Non-pigmented ciliary epithelial cell (primary cell): Measurements from ENCODE around the gene ATP1B4.

ENCODE experiments used
- DNase-seq: peaks from one replicate; pipeline ENCODE4 v3.0.0-alpha.2; 2010; ENCODE audit warnings: low read depth

The ATP1B4 gene

GRCh38 chrX:120377179-120377578, 15.3 kb downstream of the ATP1B4 start:
- no peak for DNase-seq

- DNase-seq, result no peak
Measured at GRCh38 chrX:120377715-120378114, 15.8 kb downstream of the ATP1B4 start.

GRCh38 chrX:120378570-120378969, 16.7 kb downstream of the ATP1B4 start:
- no peak for DNase-seq

GRCh38 chrX:120379937-120380681, 18.2 kb downstream of the ATP1B4 start:
- no peak for DNase-seq

- no peak for DNase-seq
Measured at GRCh38 chrX:120380699-120381098, 18.8 kb downstream of the ATP1B4 start.

GRCh38 chrX:120401301-120401700, 39.4 kb downstream of the ATP1B4 start:
- DNase-seq, result no peak

GRCh38 chrX:120402369-120402768, 40.5 kb downstream of the ATP1B4 start:
- DNase-seq, result no peak

GRCh38 chrX:120406638-120407037, 44.7 kb downstream of the ATP1B4 start:
- no peak for DNase-seq

- DNase-seq, result no peak
Measured at GRCh38 chrX:120408168-120408567, 46.3 kb downstream of the ATP1B4 start.

DNA sequence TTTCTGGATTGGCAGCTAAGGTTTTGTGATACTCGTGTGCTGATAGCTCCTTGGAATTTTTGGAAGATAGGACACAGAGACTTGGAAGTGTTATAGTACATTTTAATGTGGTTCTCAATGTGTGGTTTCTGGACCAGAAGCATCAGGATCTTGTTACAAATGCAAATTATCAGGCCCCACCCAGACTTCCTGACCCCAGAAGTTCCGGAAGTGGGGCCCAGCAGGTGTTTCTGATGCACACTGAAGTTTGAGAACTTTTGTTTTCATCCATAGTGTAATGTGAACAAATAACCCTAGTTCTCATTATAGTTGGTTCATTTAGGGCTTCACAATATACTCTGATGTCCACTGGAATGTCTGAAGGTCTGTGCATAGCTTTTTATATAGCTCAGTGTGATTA, 57.6 kb downstream of the ATP1B4 start:
- DNase-seq, result no peak

GRCh38 chrX:120426599-120426998, 64.7 kb downstream of the ATP1B4 start:
- no peak for DNase-seq

GRCh38 chrX:120428309-120428708, 66.4 kb downstream of the ATP1B4 start:
- no peak for DNase-seq

GRCh38 chrX:120429776-120430540, 68.1 kb downstream of the ATP1B4 start:
- no peak for DNase-seq
